Stomach (tissue), 9 donors: Measurements from ENCODE around the gene BNC2. TPM values are rescaled to one million over a fixed set of nuclear protein-coding genes. Genes with fewer than 3 reads are reported as not detected.

Experiments used
- DNase-seq, 2 donors: peaks; one replicate each; pipeline versions ENCODE4 v3.0.0 to v3.0.0-alpha.2; 2013 to 2019
- H3K27ac ChIP-seq, 5 donors: fragments of 200-600 bp in 4 of 5; sonication (generic) in 4 of 5; one replicate each; pipeline ENCODE4 v1.5.1; 2013 to 2019; ENCODE audit warnings: mild to moderate bottlenecking in 1 of 5, moderate library complexity in 1 of 5
- H3K27me3 ChIP-seq, 3 donors: fragments of 200-600 bp; sonication (generic); one replicate each; pipeline ENCODE4 v1.5.1; 2017 to 2019; ENCODE audit warnings: mixed run types in 1 of 3
- H3K36me3 ChIP-seq, 4 donors: fragments of 200-600 bp; sonication (generic); 1 replicate in 3 of 4; 2 replicates in 1 of 4; pipeline ENCODE4 v1.5.1; 2016 to 2019
- H3K4me1 ChIP-seq, 4 donors: fragments of 200-600 bp; sonication (generic); one replicate each; pipeline ENCODE4 v1.5.1; 2016 to 2019
- H3K4me3 ChIP-seq, 4 donors: fragments of 200-600 bp; sonication (generic) in 3 of 4; one replicate each; pipeline ENCODE4 v1.5.1; 2016 to 2019; ENCODE audit warnings: mild to moderate bottlenecking in 1 of 4
- H3K9me3 ChIP-seq, 4 donors: fragments of 200-600 bp; sonication (generic); one replicate each; pipeline ENCODE4 v1.5.1; 2016 to 2019
- EP300 ChIP-seq: sonication (generic); formaldehyde crosslinking; IDR thresholded peaks from one replicate; pipeline ENCODE4 v1.6.1; 2017; ENCODE audit warnings: antibody characterized with exemption
- POLR2A ChIP-seq, 4 donors: fragments of 450-650 bp; IDR thresholded peaks; one replicate each; pipeline ENCODE4 v1.6.1; 2016; ENCODE audit warnings: antibody characterized with exemption in 4 of 4, control low read depth in 2 of 4, mild to moderate bottlenecking in 1 of 4, moderate library complexity in 1 of 4
- POLR2AphosphoS5 ChIP-seq, 3 donors: sonication (generic); formaldehyde crosslinking; IDR thresholded peaks; one replicate each; pipeline ENCODE4 v1.6.1; 2016; ENCODE audit warnings: antibody characterized with exemption in 3 of 3
- WGBS, 5 donors: extraction: QIAGEN DNeasy Blood & Tissue Kit in 3 of 5; methylation state at CpG; one replicate each; pipeline versions ENCODE4 v1.1.5 to v1.1.7; 2013 to 2018; 5-methylcytosine and 5-hydroxymethylcytosine counted together
- intact Hi-C: fragments of 100-400 bp; cut with DNase I; formaldehyde crosslinking; loops from one replicate; pipeline ENCODE4 v1.15.1; 2023; ENCODE audit warnings: low total_unique reads
- polyA plus RNA-seq, 3 donors: library from polyadenylated mRNA; stranded (reverse); fragments of 200-250 nt; gene quantifications; one replicate each; pipeline ENCODE4 v1.2.3, GENCODE V29; 2013
- total RNA-seq, 5 donors: library from RNA; depleted of rRNA; stranded (reverse); fragments of >200 nt; gene quantifications; one replicate each; pipeline versions ENCODE4 v1.1.0 to v1.2.3, GENCODE V29; 2014 to 2016
- TF ChIP-seq, protein P1 (sequence below), 7 experiments: fragments of 450-650 bp in 4 of 7; fragments of 200-600 bp in 3 of 7; sonication (generic) in 3 of 7; IDR thresholded peaks; one replicate each; pipeline ENCODE4 v1.5.1; 2016 to 2019; ENCODE audit warnings: antibody characterized with exemption in 7 of 7, control low read depth in 2 of 7, mild to moderate bottlenecking in 1 of 7
- donor health status: healthy with polysubstance abuse.
- donor health status: Bipolar disorder and iron deficiency.
- donor health status: healthy.

The BNC2 gene
- total and polyA plus RNA-seq, 8 donors, result 1.1 to 60.7 (median 7.6) TPM

DNA sequence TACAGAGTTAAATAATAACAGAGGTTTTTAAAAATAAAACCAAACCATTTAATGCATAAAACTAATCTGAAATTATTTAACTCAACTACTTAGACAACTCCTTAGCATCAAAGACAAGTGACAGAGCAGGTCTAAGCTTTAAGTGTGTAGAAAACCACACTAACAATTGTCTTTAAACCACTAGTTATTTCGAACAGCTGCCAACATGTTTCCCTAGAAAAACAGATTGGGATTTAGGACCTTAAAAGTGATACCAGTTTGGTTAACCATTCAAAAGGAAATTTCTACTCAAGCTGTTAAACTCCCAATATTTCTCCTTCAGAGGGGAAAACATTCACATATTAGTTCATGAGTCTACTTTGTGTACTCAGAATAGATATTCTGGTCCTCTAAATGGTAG, 208.7 kb downstream of the BNC2 start:
- Histone ChIP-seq H3K9me3 (no peaks in the 10 kb centered on the region), H3K27ac (no peak overlapping the region), H3K36me3 (no peaks in the 10 kb centered on the region), H3K27me3 (no peaks in the 10 kb centered on the region), H3K4me3 (no peak overlapping the region), H3K4me1 (peaks cover 0 to 6% (median 0%) of the 10 kb centered on the region in 4 donors)
- intact Hi-C loops, result no loop called here
- TF ChIP-seq, protein P1, sequence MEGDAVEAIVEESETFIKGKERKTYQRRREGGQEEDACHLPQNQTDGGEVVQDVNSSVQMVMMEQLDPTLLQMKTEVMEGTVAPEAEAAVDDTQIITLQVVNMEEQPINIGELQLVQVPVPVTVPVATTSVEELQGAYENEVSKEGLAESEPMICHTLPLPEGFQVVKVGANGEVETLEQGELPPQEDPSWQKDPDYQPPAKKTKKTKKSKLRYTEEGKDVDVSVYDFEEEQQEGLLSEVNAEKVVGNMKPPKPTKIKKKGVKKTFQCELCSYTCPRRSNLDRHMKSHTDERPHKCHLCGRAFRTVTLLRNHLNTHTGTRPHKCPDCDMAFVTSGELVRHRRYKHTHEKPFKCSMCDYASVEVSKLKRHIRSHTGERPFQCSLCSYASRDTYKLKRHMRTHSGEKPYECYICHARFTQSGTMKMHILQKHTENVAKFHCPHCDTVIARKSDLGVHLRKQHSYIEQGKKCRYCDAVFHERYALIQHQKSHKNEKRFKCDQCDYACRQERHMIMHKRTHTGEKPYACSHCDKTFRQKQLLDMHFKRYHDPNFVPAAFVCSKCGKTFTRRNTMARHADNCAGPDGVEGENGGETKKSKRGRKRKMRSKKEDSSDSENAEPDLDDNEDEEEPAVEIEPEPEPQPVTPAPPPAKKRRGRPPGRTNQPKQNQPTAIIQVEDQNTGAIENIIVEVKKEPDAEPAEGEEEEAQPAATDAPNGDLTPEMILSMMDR (IDR thresholded peaks at IDR 0.05), result no peak
- TF ChIP-seq POLR2AphosphoS5 (IDR thresholded peaks at IDR 0.05) (no peak), POLR2A (IDR thresholded peaks at IDR 0.05) (no peak), EP300 (no peak)
- WGBS, 5 donors, result 72 to 79% (median 78%) methylated on average over 1 of the region's 1 CpG
- no peak for DNase-seq

DNA sequence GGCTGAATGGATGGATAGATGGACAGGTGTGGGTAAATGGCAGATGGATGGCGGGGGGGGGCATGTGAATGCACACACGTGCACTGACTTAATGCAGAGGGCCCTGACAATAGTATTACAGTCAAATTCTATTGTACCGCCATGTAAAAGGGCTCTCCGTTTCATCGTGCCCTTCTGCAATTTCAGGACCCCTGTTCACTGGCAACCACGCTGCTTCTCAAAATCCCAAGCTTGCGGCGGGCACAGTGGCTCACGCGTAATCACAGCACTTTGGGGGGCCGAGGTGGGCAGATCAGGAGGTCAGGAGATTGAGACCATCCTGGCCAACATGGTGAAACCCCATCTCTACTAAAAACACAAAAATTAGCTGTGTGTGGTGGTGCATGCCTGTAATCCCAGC, 211.4 kb downstream of the BNC2 start:
- intact Hi-C loops, result no loop called here
- no peak for DNase-seq
- Histone ChIP-seq H3K27me3 (no peaks in the 10 kb centered on the region), H3K27ac (no peak overlapping the region), H3K4me3 (no peak overlapping the region), H3K36me3 (no peaks in the 10 kb centered on the region), H3K4me1 (peaks cover 0 to 14% (median 3%) of the 10 kb centered on the region in 4 donors), H3K9me3 (no peaks in the 10 kb centered on the region)
- no peak for TF ChIP-seq POLR2AphosphoS5 (IDR thresholded peaks at IDR 0.05)
- TF ChIP-seq, protein P1 (IDR thresholded peaks at IDR 0.05), result no peak
- TF ChIP-seq EP300, result no peak
- TF ChIP-seq POLR2A (IDR thresholded peaks at IDR 0.05), result no peak
- 87 to 90% (median 87%) methylated on average over 11 of the region's 11 CpGs for WGBS, 5 donors

DNA sequence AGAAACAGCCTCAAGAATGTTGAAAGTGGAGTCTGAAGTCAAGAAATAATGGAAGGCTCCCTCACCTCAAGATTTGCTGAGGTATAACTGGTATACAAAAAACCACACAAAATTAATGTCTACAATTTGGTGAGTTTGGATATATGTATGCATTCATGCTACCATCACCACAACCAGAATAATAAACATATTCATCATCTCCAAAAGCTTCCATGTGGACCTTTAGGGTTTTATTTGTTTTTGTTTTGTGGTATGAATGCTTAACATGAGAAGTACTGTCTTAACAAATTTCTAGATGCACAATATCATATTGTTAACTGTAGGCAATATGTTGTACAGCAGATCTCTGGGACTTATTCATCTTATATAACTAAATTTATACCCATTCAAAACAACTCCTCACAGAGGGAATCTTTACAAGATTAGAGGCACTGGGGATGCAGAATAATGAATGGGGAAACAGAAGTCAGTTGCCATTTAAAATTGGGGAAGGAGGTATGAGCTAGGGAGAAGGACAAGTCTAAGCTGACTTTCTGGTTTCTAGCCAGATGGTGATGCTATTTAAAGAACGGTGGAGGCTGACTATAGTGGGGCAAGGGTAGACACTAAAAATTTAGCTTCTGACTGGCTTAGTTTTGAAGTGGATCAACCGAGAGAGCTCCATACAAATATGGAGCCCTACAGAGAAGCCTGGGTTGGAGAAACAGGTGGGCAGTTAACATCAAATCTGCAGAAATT, 213.9 kb downstream of the BNC2 start:
- intact Hi-C loops, result no loop called here
- DNase-seq, result no peak
- peaks cover 0 to 23% (median 3%) of the 10 kb centered on the region in 4 donors for H3K4me1 ChIP-seq
- no peak overlapping the region for H3K4me3 ChIP-seq
- TF ChIP-seq POLR2AphosphoS5 (IDR thresholded peaks at IDR 0.05) (no peak), POLR2A (IDR thresholded peaks at IDR 0.05) (no peak), EP300 (no peak)
- TF ChIP-seq, protein P1 (IDR thresholded peaks at IDR 0.05), result no peak
- no peak overlapping the region for H3K27ac ChIP-seq
- WGBS, 5 donors, result 65 to 76% (median 72%) methylated on average over 2 of the region's 2 CpGs
- no peaks in the 10 kb centered on the region for H3K36me3 ChIP-seq
- no peaks in the 10 kb centered on the region for H3K9me3 ChIP-seq
- H3K27me3 ChIP-seq, result no peaks in the 10 kb centered on the region

DNA sequence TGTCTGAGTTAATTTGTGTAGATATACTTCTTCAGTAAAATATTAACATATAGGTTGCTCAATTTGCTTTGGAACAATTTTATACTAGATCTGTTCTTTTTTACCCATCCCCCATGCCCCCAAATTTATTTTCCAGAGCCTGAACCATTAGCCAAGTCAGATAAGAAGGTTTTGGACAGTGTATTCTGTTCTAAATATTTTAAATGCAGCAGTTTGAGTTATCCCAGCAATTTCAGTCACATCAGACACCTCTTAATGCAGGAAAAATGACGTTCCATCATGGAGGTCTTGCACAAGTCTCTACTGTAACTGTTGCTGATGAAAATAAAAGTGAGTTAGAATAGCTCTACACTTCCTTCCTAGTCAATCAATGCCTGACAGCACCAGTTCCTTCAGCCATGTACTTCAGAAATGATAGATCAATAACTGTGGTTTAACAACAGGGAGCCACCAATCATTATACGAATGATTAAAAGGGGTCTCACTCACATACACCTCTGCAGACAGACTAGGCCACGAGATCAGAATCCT, 215.8 kb downstream of the BNC2 start:
- H3K27me3 ChIP-seq, result no peaks in the 10 kb centered on the region
- no peaks in the 10 kb centered on the region for H3K9me3 ChIP-seq
- no peak for TF ChIP-seq POLR2AphosphoS5 (IDR thresholded peaks at IDR 0.05)
- TF ChIP-seq, protein P1 (IDR thresholded peaks at IDR 0.05), result no peak
- TF ChIP-seq EP300, result no peak
- TF ChIP-seq POLR2A (IDR thresholded peaks at IDR 0.05), result no peak
- H3K4me3 ChIP-seq, result no peak overlapping the region
- 71 to 83% (median 75%) methylated on average over 3 of the region's 3 CpGs for WGBS, 5 donors
- no peak overlapping the region for H3K27ac ChIP-seq
- peaks cover 0 to 23% (median 3%) of the 10 kb centered on the region in 4 donors for H3K4me1 ChIP-seq
- DNase-seq, result no peak
- intact Hi-C loops, result no loop called here
- H3K36me3 ChIP-seq, result no peaks in the 10 kb centered on the region
